GM15510 (cell line): Measurements from ENCODE around the gene BTBD2.

Experiments used
- POLR2A ChIP-seq: IDR thresholded peaks from 3 replicates; pipeline ENCODE4 v1.6.1; 2011; ENCODE audit warnings: borderline replicate concordance; ENCODE audit not compliant: insufficient read length; ENCODE audit errors: extremely low read depth

The BTBD2 gene

GRCh38 chr19:2016041-2016807 is 710 bp upstream of the BTBD2 start:
- no peak for TF ChIP-seq POLR2A

GRCh38 chr19:2014731-2015607 is 545 bp downstream of the BTBD2 start:
- no peak for TF ChIP-seq POLR2A

GRCh38 chr19:2014131-2014571 is 1.4 kb downstream of the BTBD2 start:
- no peak for TF ChIP-seq POLR2A

GRCh38 chr19:2013683-2013961 is 1.9 kb downstream of the BTBD2 start:
- no peak for TF ChIP-seq POLR2A

GRCh38 chr19:2012941-2013682 is 2.4 kb downstream of the BTBD2 start:
- TF ChIP-seq POLR2A, result no peak

- TF ChIP-seq POLR2A, result no peak
Measured at GRCh38 chr19:2011169-2011568, 4.3 kb downstream of the BTBD2 start.

GRCh38 chr19:2010135-2010668 is 5.3 kb downstream of the BTBD2 start:
- TF ChIP-seq POLR2A, result no peak

GRCh38 chr19:2003874-2004273 is 11.6 kb downstream of the BTBD2 start:
- no peak for TF ChIP-seq POLR2A

GRCh38 chr19:1999856-2000515 is 15.5 kb downstream of the BTBD2 start:
- TF ChIP-seq POLR2A, result no peak

- no peak for TF ChIP-seq POLR2A
Measured at GRCh38 chr19:1998712-1999708, 16.5 kb downstream of the BTBD2 start.

- no peak for TF ChIP-seq POLR2A
Measured at GRCh38 chr19:1997353-1998233, 17.9 kb downstream of the BTBD2 start.

GRCh38 chr19:1992759-1993260 is 22.7 kb downstream of the BTBD2 start:
- no peak for TF ChIP-seq POLR2A

- TF ChIP-seq POLR2A, result no peak
Measured at GRCh38 chr19:1991018-1991913, 24.2 kb downstream of the BTBD2 start.
